Renal pelvis (tissue), 4 donors: Measurements from ENCODE around the gene SDC4. TPM values are rescaled to one million over a fixed set of nuclear protein-coding genes. Genes with fewer than 3 reads are reported as not detected.

ENCODE experiments used
- DNase-seq: peaks from one replicate; pipeline ENCODE4 v3.0.0-alpha.2; 2013
- polyA plus RNA-seq, 3 donors: library from polyadenylated mRNA; unstranded; fragments of 120-200 nt; gene quantifications; one replicate each; pipeline ENCODE4 v1.2.1, GENCODE V29; 2013; ENCODE audit not compliant: insufficient read length in 3 of 3

Gene SDC4
- polyA plus RNA-seq, 3 donors, result 136 to 187 (median 157) TPM

- no peak for DNase-seq
These were observed 44.4 kb downstream of the SDC4 start for GRCh38 chr20:45303586-45304463.

- no peak for DNase-seq
These were observed 46.4 kb downstream of the SDC4 start for GRCh38 chr20:45301824-45302271.

GRCh38 chr20:45300961-45301360 is 47.3 kb downstream of the SDC4 start:
- no peak for DNase-seq

GRCh38 chr20:45299786-45300185 is 48.4 kb downstream of the SDC4 start:
- DNase-seq, result no peak

GRCh38 chr20:45297786-45298497 is 50.3 kb downstream of the SDC4 start:
- DNase-seq, result no peak

- DNase-seq, result no peak
These were observed 53.6 kb downstream of the SDC4 start for GRCh38 chr20:45294659-45295058.

GRCh38 chr20:45294003-45294368 is 54.2 kb downstream of the SDC4 start:
- DNase-seq, result no peak

- peak; percentile 77 for DNase-seq
These were observed 54.9 kb downstream of the SDC4 start for GRCh38 chr20:45293041-45294002.

- DNase-seq, result no peak
These were observed 55.9 kb downstream of the SDC4 start for GRCh38 chr20:45292343-45292742.

- DNase-seq, result no peak
These were observed 56.7 kb downstream of the SDC4 start for GRCh38 chr20:45291526-45291925.

- DNase-seq, result peak; percentile 85
These were observed 57.4 kb downstream of the SDC4 start for GRCh38 chr20:45290677-45291355.

GRCh38 chr20:45289942-45290676 is 58.1 kb downstream of the SDC4 start:
- no peak for DNase-seq

GRCh38 chr20:45288860-45289259 is 59.4 kb downstream of the SDC4 start:
- DNase-seq, result no peak

GRCh38 chr20:45288376-45288775 is 59.8 kb downstream of the SDC4 start:
- DNase-seq, result no peak

GRCh38 chr20:45283551-45284057 is 64.6 kb downstream of the SDC4 start:
- no peak for DNase-seq

GRCh38 chr20:45282700-45283550 is 65.3 kb downstream of the SDC4 start:
- no peak for DNase-seq

- no peak for DNase-seq
These were observed 68.2 kb downstream of the SDC4 start for GRCh38 chr20:45279992-45280391.

GRCh38 chr20:45275338-45275737 is 72.9 kb downstream of the SDC4 start:
- DNase-seq, result no peak
